Tibial nerve (tissue), 4 donors: ENCODE results near the gene FLNC.

Source experiments
- CTCF ChIP-seq, 5 experiments: fragments of 200-600 bp in 3 of 5; fragments of 450-650 bp in 2 of 5; sonication (generic) in 3 of 5; IDR thresholded peaks; one replicate each; pipeline ENCODE4 v1.5.1; 2016 to 2019; ENCODE audit warnings: antibody characterized with exemption in 5 of 5, mild to moderate bottlenecking in 3 of 5, moderate library complexity in 2 of 5
- EP300 ChIP-seq, 2 donors: sonication (generic); formaldehyde crosslinking; IDR thresholded peaks; one replicate each; pipeline ENCODE4 v1.6.1; 2017; ENCODE audit warnings: antibody characterized with exemption in 2 of 2, mild to moderate bottlenecking in 1 of 2

GRCh38 chr7:128868624-128869137, 38.5 kb downstream of the FLNC start:
- TF ChIP-seq CTCF (IDR thresholded peaks at IDR 0.05) (no peak), EP300 (IDR thresholded peaks at IDR 0.05) (no peak)
